K562 (cell line): Measurements from ENCODE around the gene ZNF442. TPM values are rescaled to one million over a fixed set of nuclear protein-coding genes. Genes with fewer than 3 reads are reported as not detected.

Experiments
- ATAC-seq: fragments of 200-7000 bp; cut with Tn5 transposase; 3 replicates; pipeline ENCODE4 v1.9.1; 2020; ENCODE audit warnings: moderate library complexity
- BruUV-seq: library from RNA; stranded (reverse); fragments of 400-500 nt; replicated peaks from 2 replicates; lab custom pipeline; 2021; lab: Mats Ljungman, UMichigan
- CTCF ChIA-PET: fragments of 300-600 bp; formaldehyde crosslinking; extraction: SDS; loops from one replicate; lab custom pipeline; 2021; ENCODE audit warnings: low intra/inter-chr PET ratio; lab: Yijun Ruan, JAX
- POLR2A ChIA-PET: fragments of 300-600, 350-650 bp; sonication (Branson Sonifier 250); formaldehyde crosslinking; extraction: SDS; loops from one replicate; lab custom pipeline; 2021; ENCODE audit warnings: antibody characterized with exemption, inconsistent platforms; lab: Yijun Ruan, JAX
- DNase-seq, 4 experiments: peaks; one replicate each; pipeline versions ENCODE4 v3.0.0 to v3.0.0-alpha.2; 2011 to 2018; ENCODE audit warnings: low spot score in 3 of 4, mixed read lengths in 3 of 4; ENCODE audit errors: extremely low read depth in 1 of 4
- FAIRE-seq: peaks from 2 replicates; lab custom pipeline; 2011; peaks lifted over from hg19 to GRCh38; lab: Jason Lieb, UNC
- H2AFZ ChIP-seq: 2 replicates; pipeline ENCODE4 v1.6.0; 2011; ENCODE audit warnings: low read depth, low read length, control low read depth, inconsistent platforms
- H3K27ac ChIP-seq: fragments of 200-600 bp; 3 replicates; pipeline ENCODE4 v1.8.0; 2011; ENCODE audit warnings: low read depth, mild to moderate bottlenecking, control low read depth, inconsistent platforms, low read length, moderate library complexity, mixed read lengths; ENCODE audit errors: extremely low read depth
- H3K27me3 ChIP-seq, 2 experiments: fragments of 300-600 bp in 1 of 2; 2 replicates in 1 of 2; 3 replicates in 1 of 2; pipeline versions ENCODE4 v1.6.0 to v1.8.0; 2011; ENCODE audit warnings: inconsistent platforms in 2 of 2, low read length in 2 of 2, mild to moderate bottlenecking in 1 of 2, mixed read lengths in 1 of 2, moderate library complexity in 1 of 2; ENCODE audit not compliant: control insufficient read depth in 2 of 2, insufficient read depth in 2 of 2
- H3K36me3 ChIP-seq: fragments of 300-600 bp; 3 replicates; pipeline ENCODE4 v1.8.0; 2011; ENCODE audit warnings: mild to moderate bottlenecking, low read length, inconsistent platforms; ENCODE audit not compliant: control insufficient read depth, insufficient read depth
- H3K4me1 ChIP-seq, 2 experiments: fragments of 200-600 bp in 1 of 2; replicated peaks in 1 of 2; 2 replicates in 1 of 2; 3 replicates in 1 of 2; pipeline versions ENCODE4 v1.5.1 to v1.8.0; 2011; ENCODE audit warnings: inconsistent platforms in 2 of 2, low read length in 2 of 2, mild to moderate bottlenecking in 1 of 2, mixed read lengths in 1 of 2, moderate library complexity in 1 of 2; ENCODE audit not compliant: control insufficient read depth in 2 of 2, insufficient read depth in 2 of 2
- H3K4me2 ChIP-seq: 2 replicates; pipeline ENCODE4 v1.6.1; 2011; ENCODE audit warnings: low read length, control low read depth, inconsistent platforms, mixed read lengths; ENCODE audit not compliant: insufficient read depth
- H3K4me3 ChIP-seq: fragments of 200-600 bp; sonication (generic), shearing (Covaris generic); 2 replicates; pipeline ENCODE4 v1.5.1; 2016; ENCODE audit warnings: control low read depth, inconsistent platforms
- H3K79me2 ChIP-seq: fragments of 200-600 bp; 3 replicates; pipeline ENCODE4 v1.8.0; 2011; ENCODE audit warnings: low read length, inconsistent platforms; ENCODE audit not compliant: control insufficient read depth, insufficient read depth
- H3K9ac ChIP-seq, 2 experiments: 2 replicates each; pipeline versions ENCODE4 v1.6.0 to v1.6.1; 2011; ENCODE audit warnings: low read depth in 2 of 2, low read length in 2 of 2, control low read depth in 1 of 2, inconsistent platforms in 1 of 2, mild to moderate bottlenecking in 1 of 2, mixed read lengths in 1 of 2; ENCODE audit not compliant: insufficient read depth in 1 of 2
- H3K9me1 ChIP-seq: one replicate; pipeline ENCODE4 v1.6.0; 2011; ENCODE audit warnings: inconsistent platforms, mild to moderate bottlenecking, low read length, moderate library complexity; ENCODE audit not compliant: control insufficient read depth, insufficient read depth
- H3K9me3 ChIP-seq: replicated peaks from 2 replicates; pipeline ENCODE4 v1.5.1; 2011; ENCODE audit warnings: low read depth, low read length, inconsistent platforms; ENCODE audit not compliant: control insufficient read depth, insufficient read depth
- H4K20me1 ChIP-seq: replicated peaks from 2 replicates; pipeline ENCODE4 v1.6.1; 2011; ENCODE audit warnings: low read length, inconsistent platforms, mixed read lengths; ENCODE audit not compliant: control insufficient read depth, insufficient read depth
- MYBL2 ChIP-seq, 2 experiments: fragments of 450-650 bp in 1 of 2; sonication (generic) in 1 of 2; formaldehyde crosslinking in 1 of 2; IDR thresholded peaks; 2 replicates each; pipeline versions ENCODE4 v1.6.1 to v1.8.1; 2017 to 2022; ENCODE audit warnings: borderline replicate concordance in 1 of 2, inconsistent platforms in 1 of 2, low read depth in 1 of 2, mild to moderate bottlenecking in 1 of 2, missing genetic modification reagents in 1 of 2, moderate library complexity in 1 of 2
- NR2C2 ChIP-seq, 2 experiments: fragments of 200-800 bp in 1 of 2; sonication (Bioruptor generic) in 1 of 2; sonication (generic) in 1 of 2; formaldehyde crosslinking in 1 of 2; IDR thresholded peaks; 2 replicates each; pipeline versions ENCODE4 v1.6.1 to v1.8.0; 2016 to 2022; ENCODE audit warnings: mild to moderate bottlenecking in 1 of 2, missing compliant biosample characterization in 1 of 2, missing genetic modification characterization in 1 of 2, missing genetic modification reagents in 1 of 2
- RBBP5 ChIP-seq: fragments of 200-600 bp; sonication (generic); IDR thresholded peaks from 2 replicates; pipeline ENCODE4 v1.6.1; 2012; ENCODE audit warnings: borderline replicate concordance, mild to moderate bottlenecking, low read length, control low read depth, inconsistent platforms; ENCODE audit not compliant: insufficient read depth, poor library complexity, severe bottlenecking
- U2AF1 ChIP-seq: fragments of 200-400 bp; formaldehyde crosslinking; optimal IDR thresholded peaks from 2 replicates; pipeline ENCODE3; 2017; ENCODE audit warnings: mild to moderate bottlenecking, low read depth, low read length, moderate library complexity
- ZFP1 ChIP-seq: fragments of 450-650 bp; formaldehyde crosslinking; IDR thresholded peaks from 2 replicates; pipeline ENCODE4 v1.4.0; 2020; ENCODE audit warnings: mild to moderate bottlenecking, mixed read lengths
- ZNF23 ChIP-seq: fragments of 250-450 bp; sonication (Bioruptor Pico); IDR thresholded peaks from 2 replicates; pipeline ENCODE4 v1.4.0; 2020; ENCODE audit warnings: mild to moderate bottlenecking
- ZNF511 ChIP-seq: sonication (generic); formaldehyde crosslinking; IDR thresholded peaks from 2 replicates; pipeline ENCODE4 v1.8.0; 2022; ENCODE audit warnings: mild to moderate bottlenecking, missing genetic modification reagents
- WGBS: fragments of 100-300 bp; shearing (Covaris generic); methylation state at CpG from one replicate; pipeline ENCODE4 v1.1.6; 2016; ENCODE audit warnings: low coverage, mixed read lengths; ENCODE audit not compliant: insufficient coverage; ENCODE audit errors: missing lambda C conversion rate; 5-methylcytosine and 5-hydroxymethylcytosine counted together
- in situ Hi-C: fragments of 300-500 bp; cut with MboI; formaldehyde crosslinking; loops from 4 replicates; pipeline ENCODE4 v1.15.0; 2018; ENCODE audit warnings: inconsistent platforms, mixed read lengths
- intact Hi-C: fragments of 100-400 bp; cut with micrococcal nuclease; formaldehyde crosslinking; loops from 2 replicates; pipeline ENCODE4 v1.14.2; 2022
- polyA plus RNA-seq, 8 experiments: library from polyadenylated mRNA; depleted of rRNA in 4 of 8; stranded (reverse) in 5 of 8; unstranded in 3 of 8; fragments of >200 nt; fragmentation: Nextera tagmentation in 2 of 8; fragmentation: Illumina TruSeq in 1 of 8; extraction: Ambion mirVana in 2 of 8; extraction: Trizol in 1 of 8; gene quantifications; 2 replicates each; pipeline versions ENCODE4 v1.2.1 to v1.2.3, GENCODE V29; 2011 to 2014; ENCODE audit warnings: inconsistent platforms in 1 of 8, missing spikeins in 1 of 8
- total RNA-seq, 7 experiments: library from RNA; depleted of rRNA in 6 of 7; stranded (reverse); fragments of >200 nt in 6 of 7; fragmentation: Illumina TruSeq in 2 of 7; extraction: Trizol in 2 of 7; gene quantifications; 2 replicates each; pipeline versions ENCODE4 v1.2.1 to v1.2.3, GENCODE V29; 2011 to 2021; ENCODE audit warnings: low replicate concordance in 1 of 7

ZNF442 gene
- total and polyA plus RNA-seq, 9 of the 15 experiments (the other 6 are each of a cell fraction or from before 2014, with no cell fraction given) = 1.7 to 7.0 (median 4.1) TPM

- BruUV-seq = no TSS peak
- Histone ChIP-seq H3K4me1 (peaks cover 12 to 16% of the 10 kb centered on the region in 2 experiments), H3K4me2 (no peak overlapping the region), H2AFZ (no peak overlapping the region), H4K20me1 (no peaks in the 10 kb centered on the region), H3K9ac (no peak overlapping the region), H3K27me3 (no peaks in the 10 kb centered on the region; a peak in 1 of 5 replicates), H3K9me1 (no peaks in the 10 kb centered on the region), H3K36me3 (no peaks in the 10 kb centered on the region), H3K9me3 (no peaks in the 10 kb centered on the region), H3K4me3 (no peak overlapping the region), H3K79me2 (no peaks in the 10 kb centered on the region), H3K27ac (no peak overlapping the region)
- FAIRE-seq (no peak), ATAC-seq (no peak), DNase-seq (no peak)
- no peak for TF ChIP-seq ZNF511 (CRISPR knock-in tag)
- TF ChIP-seq ZNF23 (CRISPR knock-in tag) = no peak
- TF ChIP-seq NR2C2 (CRISPR knock-in tag; IDR thresholded peaks at IDR 0.05) = no peak
- no peak for TF ChIP-seq NR2C2 (tag; IDR thresholded peaks at IDR 0.05)
- no peak for TF ChIP-seq RBBP5
- no peak for TF ChIP-seq ZFP1 (CRISPR knock-in tag)
- TF ChIP-seq MYBL2 (IDR thresholded peaks at IDR 0.05; ENCODE audit: low read depth) = no peak
- no peak for TF ChIP-seq MYBL2 (CRISPR knock-in tag; IDR thresholded peaks at IDR 0.05; ENCODE audit: borderline replicate concordance)
- TF ChIP-seq U2AF1 = no peak
- intact Hi-C loops (no loop called here), in situ Hi-C loops (no loop called here)
- 42% methylated on average over 4 of the region's 4 CpGs for WGBS
- ChIA-PET CTCF (interaction anchor here (0.6 kb wide), 1 partner anchor 196 kb away, joined by 3 read pairs; no protein-coding TSS in a partner anchor), POLR2A (no interaction called here)
Measured at GRCh38 chr19:12330340-12330739, 35.1 kb downstream of the ZNF442 start.
